ENCODE data around the gene TAS2R16. TPM values are rescaled to one million over a fixed set of nuclear protein-coding genes. Genes with fewer than 3 reads are reported as not detected.

TAS2R16 gene, protein sequence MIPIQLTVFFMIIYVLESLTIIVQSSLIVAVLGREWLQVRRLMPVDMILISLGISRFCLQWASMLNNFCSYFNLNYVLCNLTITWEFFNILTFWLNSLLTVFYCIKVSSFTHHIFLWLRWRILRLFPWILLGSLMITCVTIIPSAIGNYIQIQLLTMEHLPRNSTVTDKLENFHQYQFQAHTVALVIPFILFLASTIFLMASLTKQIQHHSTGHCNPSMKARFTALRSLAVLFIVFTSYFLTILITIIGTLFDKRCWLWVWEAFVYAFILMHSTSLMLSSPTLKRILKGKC
- total RNA-seq = not detected

DNA sequence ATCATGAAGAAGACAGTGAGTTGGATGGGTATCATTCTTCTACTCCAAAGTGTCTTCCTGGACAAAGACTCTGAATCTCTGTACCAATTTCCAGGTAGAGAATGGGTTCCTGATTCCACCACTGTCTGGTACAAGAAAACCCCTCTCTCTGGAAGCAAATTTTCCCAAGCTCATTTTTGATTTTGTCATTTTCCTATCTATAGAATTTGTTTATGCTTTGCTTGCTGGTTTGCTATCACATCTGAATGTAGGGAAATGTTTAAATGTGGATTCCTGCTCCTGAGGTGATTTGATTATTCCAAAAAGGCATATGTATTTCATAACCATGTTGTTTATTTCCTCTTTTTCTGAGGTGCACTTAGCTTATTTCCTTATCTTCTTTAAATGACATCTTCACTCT, at the start of gene TAS2R16:
Gene TAS2R16, minus strand, starts transcription at position 101 of the 400 bp plus-strand sequence. Its CDS starts 66 bp downstream, at position 35.

Other genes with a start within 250 kb of the TAS2R16 start
- gene CADPS2, start 109.2 kb downstream of the TAS2R16 start, total RNA-seq = 29.2 TPM
- not detected for gene SLC13A1, start 204.3 kb upstream of the TAS2R16 start, total RNA-seq